M059J (cell line): ENCODE measurements around the gene MIA3. TPM values are rescaled to one million over a fixed set of nuclear protein-coding genes. Genes with fewer than 3 reads are reported as not detected.

Experiments used
- DNase-seq: peaks from one replicate; pipeline ENCODE4 v3.0.0-alpha.2; 2012; ENCODE audit warnings: low read depth
- total RNA-seq: library from RNA; depleted of rRNA; stranded (reverse); fragments of >200 nt; shearing (Covaris generic); gene quantifications from 2 replicates; pipeline ENCODE4 v1.2.3, GENCODE V29; 2014

Gene MIA3
- total RNA-seq, 1 experiment from 2014 or later: 53.7 TPM

GRCh38 chr1:222618880-222619596 lies 1.1 kb downstream of the MIA3 start:
- DNase-seq: peak; percentile 36

GRCh38 chr1:222620566-222620965 lies 2.7 kb downstream of the MIA3 start:
- DNase-seq: no peak

- no peak for DNase-seq
Measured at GRCh38 chr1:222622765-222623164, 4.9 kb downstream of the MIA3 start.

GRCh38 chr1:222623458-222623857 lies 5.6 kb downstream of the MIA3 start:
- DNase-seq: no peak

GRCh38 chr1:222624214-222624613 lies 6.3 kb downstream of the MIA3 start:
- no peak for DNase-seq

- DNase-seq: peak; percentile 32
Measured at GRCh38 chr1:222627232-222627631, 9.3 kb downstream of the MIA3 start.

- no peak for DNase-seq
Measured at GRCh38 chr1:222629921-222630535, 12.1 kb downstream of the MIA3 start.

GRCh38 chr1:222631611-222632208 lies 13.8 kb downstream of the MIA3 start:
- no peak for DNase-seq

GRCh38 chr1:222632749-222633148 lies 14.9 kb downstream of the MIA3 start:
- no peak for DNase-seq

GRCh38 chr1:222634180-222635013 lies 16.5 kb downstream of the MIA3 start:
- DNase-seq: peak; percentile 92

- DNase-seq: peak; percentile 15
Measured at GRCh38 chr1:222641269-222641948, 23.5 kb downstream of the MIA3 start.

- no peak for DNase-seq
Measured at GRCh38 chr1:222642468-222642867, 24.6 kb downstream of the MIA3 start.

- no peak for DNase-seq
Measured at GRCh38 chr1:222643606-222643937, 25.7 kb downstream of the MIA3 start.

- DNase-seq: peak; percentile 99
Measured at GRCh38 chr1:222643938-222644635, 26.2 kb downstream of the MIA3 start.

- DNase-seq: peak; percentile 29
Measured at GRCh38 chr1:222644636-222644980, 26.7 kb downstream of the MIA3 start.

GRCh38 chr1:222652676-222653075 lies 34.8 kb downstream of the MIA3 start:
- no peak for DNase-seq

- DNase-seq: no peak
Measured at GRCh38 chr1:222653178-222653827, 35.4 kb downstream of the MIA3 start.

GRCh38 chr1:222654849-222655248 lies 37.0 kb downstream of the MIA3 start:
- peak; percentile 22 for DNase-seq

- DNase-seq: no peak
Measured at GRCh38 chr1:222656391-222657155, 38.7 kb downstream of the MIA3 start.

- DNase-seq: no peak
Measured at GRCh38 chr1:222657899-222658298, 40.0 kb downstream of the MIA3 start.
